ENCODE results near the gene FIGLA. TPM values are rescaled to one million over a fixed set of nuclear protein-coding genes. Genes with fewer than 3 reads are reported as not detected.

The FIGLA gene
- polyA plus RNA-seq, 1 donor (not counting 4 experiments of a cell fraction or from before 2014, with no cell fraction given), result not detected

GRCh38 chr2:70751881-70752280 is 38.6 kb downstream of the FIGLA start:
- no peak overlapping the region for H3K4me3 ChIP-seq (ENCODE audit: control insufficient read depth in 2 of 3, extremely low read depth in 1 of 3, insufficient read depth in 2 of 3, low read depth in 1 of 3, low read length in 3 of 3)
- H3K27me3 ChIP-seq (ENCODE audit: control insufficient read depth, extremely low read depth, insufficient read depth, low read length), result peaks cover 9% of the 10 kb centered on the region
- H3K79me2 ChIP-seq (ENCODE audit: control insufficient read depth, insufficient read depth, low read length), result no peaks in the 10 kb centered on the region
- no peak for DNase-seq (ENCODE audit: low read depth, low spot score)
- no peak overlapping the region for H3K9ac ChIP-seq (ENCODE audit: control insufficient read depth, extremely low read depth, insufficient read depth, low read length)
- no peak overlapping the region for H3K27ac ChIP-seq (ENCODE audit: control insufficient read depth, insufficient read depth, low read length)
- H3K4me2 ChIP-seq (ENCODE audit: control insufficient read depth, extremely low read depth, insufficient read depth, low read depth, low read length), result no peak overlapping the region
- no peaks in the 10 kb centered on the region for H3K9me1 ChIP-seq (ENCODE audit: control insufficient read depth, extremely low read depth, insufficient read depth, low read length)
- no peak for FAIRE-seq
- TF ChIP-seq EZH2 (IDR thresholded peaks at IDR 0.05; ENCODE audit: low read length) (no peak), CTCF (optimal IDR thresholded peaks at IDR 0.05 in 1 of 3, IDR thresholded peaks at IDR 0.05 in 1 of 3, conservative IDR thresholded peaks at IDR 0.05 in 1 of 3; ENCODE audit: extremely low read depth in 1 of 3, insufficient read depth in 2 of 3, low read length in 3 of 3) (no peak)
- H3K4me1 ChIP-seq (ENCODE audit: control insufficient read depth, extremely low read depth, insufficient read depth, low read length), result no peaks in the 10 kb centered on the region
- H3K9me3 ChIP-seq (ENCODE audit: control insufficient read depth, low read depth, low read length), result no peaks in the 10 kb centered on the region
- no peak overlapping the region for H2AFZ ChIP-seq (ENCODE audit: control insufficient read depth, low read length)
- H3K36me3 ChIP-seq (ENCODE audit: control insufficient read depth in 2 of 2, extremely low read depth in 1 of 2, insufficient read depth in 2 of 2, low read length in 2 of 2), result no peaks in the 10 kb centered on the region
- dilution Hi-C loops (cut with MboI; ENCODE audit: extremely low pct_ligation_motif_present, low sequenced_read_pairs), result no loop called here
- H4K20me1 ChIP-seq (ENCODE audit: control insufficient read depth, extremely low read depth, insufficient read depth, low read length), result no peaks in the 10 kb centered on the region

- DNase-seq (ENCODE audit: low read depth, low spot score) (no peak), FAIRE-seq (no peak)
- Histone ChIP-seq H2AFZ (ENCODE audit: control insufficient read depth, low read length) (no peak overlapping the region), H3K9me1 (ENCODE audit: control insufficient read depth, extremely low read depth, insufficient read depth, low read length) (no peaks in the 10 kb centered on the region), H3K79me2 (ENCODE audit: control insufficient read depth, insufficient read depth, low read length) (no peaks in the 10 kb centered on the region), H3K27ac (ENCODE audit: control insufficient read depth, insufficient read depth, low read length) (no peak overlapping the region), H3K4me1 (ENCODE audit: control insufficient read depth, extremely low read depth, insufficient read depth, low read length) (no peaks in the 10 kb centered on the region), H3K27me3 (ENCODE audit: control insufficient read depth, extremely low read depth, insufficient read depth, low read length) (peaks cover 9% of the 10 kb centered on the region), H3K4me3 (ENCODE audit: control insufficient read depth in 2 of 3, extremely low read depth in 1 of 3, insufficient read depth in 2 of 3, low read depth in 1 of 3, low read length in 3 of 3) (no peak overlapping the region), H3K4me2 (ENCODE audit: control insufficient read depth, extremely low read depth, insufficient read depth, low read depth, low read length) (no peak overlapping the region), H4K20me1 (ENCODE audit: control insufficient read depth, extremely low read depth, insufficient read depth, low read length) (no peaks in the 10 kb centered on the region), H3K9me3 (ENCODE audit: control insufficient read depth, low read depth, low read length) (no peaks in the 10 kb centered on the region), H3K36me3 (ENCODE audit: control insufficient read depth in 2 of 2, extremely low read depth in 1 of 2, insufficient read depth in 2 of 2, low read length in 2 of 2) (no peaks in the 10 kb centered on the region), H3K9ac (ENCODE audit: control insufficient read depth, extremely low read depth, insufficient read depth, low read length) (no peak overlapping the region)
- TF ChIP-seq CTCF (optimal IDR thresholded peaks at IDR 0.05 in 1 of 3, IDR thresholded peaks at IDR 0.05 in 1 of 3, conservative IDR thresholded peaks at IDR 0.05 in 1 of 3; ENCODE audit: extremely low read depth in 1 of 3, insufficient read depth in 2 of 3, low read length in 3 of 3) (no peak), EZH2 (IDR thresholded peaks at IDR 0.05; ENCODE audit: low read length) (no peak)
- dilution Hi-C loops (cut with MboI; ENCODE audit: extremely low pct_ligation_motif_present, low sequenced_read_pairs), result no loop called here
Observed at GRCh38 chr2:70750320-70750719, 40.1 kb downstream of the FIGLA start.
